SIG-M5 treated with dmso at 0.1 percent for 504 hours (cell line): ENCODE measurements around the gene LYG1.
"Not testable (repeated sequence)": the region's sequence is repeated elsewhere in the genome, so short reads cannot be mapped to it uniquely, and the experiment has no call there.

ENCODE experiments used
- DNase-seq: peaks from one replicate; lab custom pipeline; 2025; ENCODE audit not compliant: unreplicated experiment; lab: John Stamatoyannopoulos, UW

The LYG1 gene

DNA sequence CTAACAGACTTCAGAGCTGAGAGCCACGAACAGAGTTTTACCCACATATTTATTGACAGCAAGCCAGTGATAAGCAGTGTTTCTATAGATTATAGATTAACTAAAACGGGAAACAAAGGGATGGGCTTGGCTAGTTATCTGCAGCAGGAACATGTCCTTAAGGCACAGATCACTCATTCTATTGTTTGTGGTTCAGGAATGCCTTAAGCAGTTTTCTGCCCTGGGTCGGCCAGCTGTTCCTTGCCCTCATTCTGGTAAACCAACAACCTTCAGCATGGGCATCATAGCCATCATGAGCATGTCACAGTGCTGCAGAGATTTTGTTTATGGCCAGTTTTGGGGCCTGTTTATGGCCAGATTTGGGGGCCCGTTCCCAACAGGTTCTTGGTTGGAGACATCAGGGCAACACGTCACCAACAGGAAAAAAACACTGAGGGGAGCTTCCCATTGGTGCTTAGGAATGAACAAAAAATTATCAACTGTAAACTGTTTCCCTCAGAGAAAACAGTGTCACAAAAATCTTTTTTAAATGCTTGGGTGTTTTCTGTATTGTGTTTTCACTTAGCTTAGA, 22.7 kb downstream of the LYG1 start:
- DNase-seq, result not testable (repeated sequence)

DNA sequence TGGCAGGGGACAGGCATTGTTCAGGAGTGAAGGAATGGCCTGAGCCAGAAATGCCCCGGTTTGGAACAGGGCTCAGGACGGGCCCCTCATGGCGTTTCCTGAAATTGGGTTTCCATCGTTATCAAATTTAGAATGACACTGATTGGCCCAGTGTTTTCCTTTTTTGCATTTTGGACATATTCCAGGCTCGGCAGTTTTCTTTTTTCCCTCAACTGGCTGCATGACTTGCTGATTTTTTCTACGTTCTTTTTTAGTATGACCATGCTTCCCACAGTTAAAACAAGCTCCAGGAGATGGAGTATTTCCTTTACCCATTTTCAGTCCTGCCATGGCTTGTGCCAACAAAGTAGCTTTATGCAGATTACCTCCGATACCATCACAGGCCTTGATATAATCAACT, 25.1 kb downstream of the LYG1 start:
- no peak for DNase-seq

DNA sequence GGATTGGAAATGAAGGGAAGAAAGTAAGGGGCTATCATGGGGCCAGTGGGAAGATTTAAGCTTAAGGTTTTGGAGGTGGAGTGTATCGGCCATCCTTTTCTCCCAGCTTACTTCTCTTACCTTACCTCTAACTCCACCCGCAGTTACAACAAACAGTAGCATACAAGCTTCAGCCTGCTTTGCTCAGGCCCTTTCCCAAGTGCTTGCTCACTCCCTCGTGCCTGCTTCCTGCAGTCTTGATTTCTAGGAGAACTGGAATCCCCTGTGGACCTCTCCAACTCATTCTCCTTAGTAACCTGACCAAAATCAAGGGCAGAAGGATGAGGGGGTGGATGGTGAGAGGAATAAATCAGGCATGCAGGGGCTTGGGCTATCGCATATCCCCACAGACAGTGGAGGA, 39.8 kb downstream of the LYG1 start:
- no peak for DNase-seq

DNA sequence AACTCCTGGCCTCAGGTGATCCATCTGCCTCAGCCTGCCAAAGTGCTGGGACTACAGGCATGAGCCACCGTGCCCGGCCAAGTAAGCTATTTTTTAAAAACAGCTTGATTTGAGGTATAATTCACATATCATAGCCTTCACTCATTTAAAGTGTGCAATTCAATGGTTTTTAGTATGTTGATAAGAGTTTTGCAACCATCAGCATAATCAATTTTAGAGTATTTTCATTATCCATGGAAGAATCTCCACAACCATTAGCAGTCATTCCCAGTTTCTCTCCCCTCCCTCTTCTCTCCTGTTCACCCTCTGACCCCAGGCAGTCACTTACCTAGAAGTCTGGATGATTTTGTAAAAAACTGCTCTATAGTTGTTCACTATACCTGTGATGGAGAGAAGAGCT, 40.8 kb downstream of the LYG1 start:
- no peak for DNase-seq

DNA sequence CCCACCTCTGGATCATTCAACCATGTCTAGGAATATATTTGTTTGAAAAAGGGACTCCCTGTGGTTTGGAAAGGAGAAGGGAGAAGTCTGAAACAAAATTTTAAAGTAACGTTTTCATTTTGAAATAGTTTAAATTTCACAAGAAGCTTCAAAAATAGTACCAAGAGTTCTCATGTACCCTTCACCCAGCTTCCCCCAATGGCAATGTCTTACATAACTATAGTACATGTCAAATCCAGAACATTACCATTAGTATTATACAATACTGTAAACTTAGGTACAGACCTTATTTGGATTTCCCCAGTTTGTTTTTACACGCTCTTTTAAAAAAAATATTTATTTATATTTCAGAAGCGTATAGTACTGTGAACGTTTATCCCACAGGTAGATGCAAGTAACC, 41.5 kb downstream of the LYG1 start:
- peak; percentile 71 for DNase-seq

DNA sequence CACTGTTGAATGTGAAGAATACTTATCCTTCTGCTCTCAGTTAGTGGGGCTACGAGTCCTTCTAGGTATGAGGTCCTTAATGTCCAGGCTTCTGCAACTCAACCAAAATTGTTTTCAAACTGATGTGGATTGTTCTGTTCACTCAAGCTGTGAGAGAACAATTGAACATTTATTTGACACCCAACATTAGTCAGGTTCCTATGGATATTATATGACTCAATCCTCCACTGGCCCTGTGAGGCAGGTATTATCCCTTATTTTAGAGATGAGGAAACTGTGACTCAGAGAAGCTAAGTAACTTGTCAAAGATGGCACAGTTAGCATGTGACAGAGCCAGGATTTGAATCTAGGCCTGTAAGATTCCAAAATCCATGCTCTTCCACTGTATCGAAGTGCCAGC, 44.3 kb downstream of the LYG1 start:
- DNase-seq, result no peak

DNA sequence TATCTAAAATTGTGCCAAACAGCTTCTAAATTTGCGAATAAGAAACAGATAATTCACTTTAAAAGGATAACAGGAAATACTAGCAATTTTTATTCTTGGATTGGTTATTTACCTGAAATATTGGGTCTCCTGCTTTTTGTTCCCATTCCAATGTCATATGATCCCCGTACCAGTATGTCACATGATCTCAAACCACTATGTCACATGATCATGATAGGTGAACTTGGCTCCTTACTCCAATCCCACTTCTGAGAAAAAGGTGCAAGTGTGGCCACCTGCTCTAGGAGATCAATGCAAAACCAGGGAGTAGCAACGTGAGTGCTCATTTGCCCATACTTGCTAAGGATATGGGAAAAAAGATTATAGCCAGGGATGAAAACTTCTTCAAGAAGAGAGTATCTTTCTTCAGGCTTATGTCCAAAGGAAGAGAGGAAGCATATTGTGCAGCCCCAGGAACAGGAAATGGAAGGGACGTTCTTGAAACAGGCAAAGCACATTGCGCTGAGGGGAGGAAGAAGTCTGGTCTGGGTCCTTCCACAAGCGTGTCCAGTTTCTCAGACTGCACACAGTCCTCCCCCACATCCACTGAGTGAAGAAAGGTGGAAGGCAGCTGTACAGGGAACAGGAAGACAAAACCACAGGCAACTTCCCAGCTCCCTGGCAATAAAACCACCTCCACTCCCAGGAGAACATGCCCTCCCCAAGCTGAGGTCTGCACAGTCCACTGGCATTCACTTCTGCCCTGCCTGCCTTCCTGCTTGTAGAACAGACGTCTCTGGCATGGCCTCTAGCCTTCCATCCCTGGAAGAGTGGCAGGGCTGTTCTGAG, 45.3 kb downstream of the LYG1 start, which contains the start of gene LYG2:
Gene LYG2 (minus strand): TSS at position 176 of the 828 bp plus-strand sequence. CDS start 1,406 bp downstream, outside the sequence.
- no peak for DNase-seq

DNA sequence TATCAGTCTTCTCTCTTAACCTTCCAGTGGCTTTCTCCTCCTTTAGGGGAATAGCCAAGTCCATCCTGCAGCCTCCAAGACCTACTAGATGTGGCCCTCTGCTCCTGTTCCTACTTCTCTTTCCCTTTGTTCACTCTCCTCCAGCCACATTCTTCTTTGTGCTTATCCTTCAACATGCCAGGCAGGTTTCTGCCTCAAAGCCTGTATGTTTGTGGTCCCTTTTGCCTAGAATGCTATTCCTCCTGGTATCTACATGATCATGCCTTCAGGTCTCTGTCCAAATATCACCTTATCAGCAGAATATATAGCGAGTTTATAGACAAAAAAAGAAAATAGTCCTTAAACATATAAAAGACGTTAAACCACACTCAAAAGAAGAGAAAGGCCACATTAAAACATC, 51.0 kb downstream of the LYG1 start:
- no peak for DNase-seq

DNA sequence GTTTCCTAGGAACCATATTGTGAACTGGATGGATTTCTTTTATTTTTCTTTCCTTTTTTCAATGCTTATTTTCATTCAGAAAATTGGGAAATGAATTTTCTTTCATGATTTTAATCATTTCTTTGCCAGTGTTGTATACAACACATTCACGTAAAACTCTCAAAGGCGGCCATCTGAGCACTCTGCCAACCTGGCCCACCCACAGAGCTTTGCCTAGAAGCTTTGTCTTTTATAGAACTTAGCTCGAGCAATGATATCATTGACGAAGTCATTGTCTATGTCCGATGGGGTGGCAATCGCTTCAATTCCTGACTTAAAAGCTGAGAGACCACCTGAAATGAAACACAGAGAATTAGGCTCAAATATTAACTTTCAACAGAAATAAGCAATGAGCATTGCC, 58.8 kb downstream of the LYG1 start:
- no peak for DNase-seq

DNA sequence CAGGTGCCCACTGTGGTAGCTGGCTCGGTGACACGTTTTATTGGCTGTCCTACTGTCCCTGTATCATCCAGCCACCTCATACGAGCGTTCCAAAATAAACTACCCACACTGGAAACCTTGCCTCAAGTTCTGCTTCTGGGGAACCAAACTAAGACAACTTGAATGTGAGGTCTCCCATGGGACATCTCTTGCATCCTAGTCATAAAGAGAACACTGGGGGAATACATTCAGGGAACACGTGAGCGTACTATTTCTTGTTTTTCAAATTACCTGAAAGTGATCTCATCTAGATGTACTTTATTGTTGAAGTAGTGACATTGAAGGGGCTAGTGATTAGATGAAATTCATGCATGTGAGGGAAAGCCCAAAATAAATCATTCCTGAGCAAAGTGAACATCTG, 60.6 kb downstream of the LYG1 start:
- no peak for DNase-seq

DNA sequence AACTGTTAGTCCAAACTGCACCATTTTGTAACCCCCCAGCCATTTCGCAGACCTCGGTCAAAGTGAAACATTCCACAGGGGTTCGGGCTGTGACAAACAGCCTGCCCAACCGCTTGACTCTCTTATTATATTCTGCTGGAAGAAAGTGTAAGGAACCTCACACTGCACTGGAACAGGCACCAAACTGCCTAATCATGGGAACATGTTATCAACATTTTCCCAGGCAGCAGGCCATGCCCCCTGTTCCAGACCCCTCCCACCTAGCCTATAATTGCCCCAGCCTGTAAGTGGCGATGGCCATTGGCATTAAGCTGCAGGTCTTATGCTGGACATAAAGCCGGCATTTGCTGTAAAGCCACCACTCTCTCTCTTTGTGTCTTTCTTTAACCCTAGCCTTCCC, 62.4 kb downstream of the LYG1 start:
- DNase-seq, result no peak
